DMS153 treated with DMSO at 0.1 percent for 48 hours (cell line): ENCODE results near the gene SORBS1.

Experiments
- DNase-seq: peaks from one replicate; lab custom pipeline; 2025; ENCODE audit not compliant: unreplicated experiment; lab: John Stamatoyannopoulos, UW

The SORBS1 gene

DNA sequence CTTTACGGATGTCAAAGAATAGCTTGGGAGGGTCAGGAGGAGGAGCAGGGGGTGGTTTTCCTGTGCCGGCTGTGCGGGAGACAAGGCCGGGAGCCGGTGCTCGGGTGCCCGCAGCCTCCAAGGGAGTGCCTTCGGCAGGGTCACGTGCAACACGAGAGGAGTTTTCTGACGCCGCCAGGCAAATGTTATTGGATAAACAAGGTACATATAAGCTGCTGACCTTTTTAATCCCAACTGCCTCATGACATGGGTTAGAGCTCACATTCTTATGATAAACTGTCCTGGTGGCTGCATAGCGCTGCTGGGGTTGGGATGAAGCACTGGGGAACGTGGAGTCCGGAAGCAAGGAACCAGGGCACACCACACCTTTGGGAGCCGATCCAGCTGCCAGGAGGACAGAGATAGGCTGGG, 145.5 kb downstream of the SORBS1 start:
- DNase-seq = no peak

DNA sequence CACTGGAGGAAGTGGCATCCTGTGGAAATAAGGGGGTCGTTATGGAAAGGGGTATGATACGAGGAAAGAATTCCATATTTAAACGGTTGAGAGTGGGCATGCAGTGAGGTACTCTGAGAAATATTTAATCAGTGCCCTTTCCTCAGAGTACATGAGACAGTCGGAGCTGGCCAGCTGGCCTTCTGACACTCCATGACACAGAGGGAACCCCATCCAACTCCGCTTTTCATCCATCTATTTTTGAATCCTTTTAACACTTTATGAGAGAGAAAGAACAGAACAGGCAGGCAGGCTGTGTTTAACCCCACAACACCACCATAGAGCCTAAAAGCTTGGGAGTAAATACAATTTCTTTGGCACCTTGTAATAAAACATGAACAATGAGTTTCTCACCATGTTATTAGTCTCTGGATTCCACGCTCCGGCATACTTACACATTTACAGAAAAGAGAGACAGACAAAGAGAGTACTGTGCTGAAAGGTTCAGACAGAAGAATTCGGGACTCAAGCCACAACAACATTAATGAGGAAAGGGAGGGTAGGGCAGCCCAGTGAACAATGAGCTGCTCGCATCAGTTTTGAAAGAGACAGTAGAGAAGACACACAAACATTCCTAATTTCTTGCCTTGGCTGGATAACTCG, 146.2 kb downstream of the SORBS1 start:
- DNase-seq = no peak

DNA sequence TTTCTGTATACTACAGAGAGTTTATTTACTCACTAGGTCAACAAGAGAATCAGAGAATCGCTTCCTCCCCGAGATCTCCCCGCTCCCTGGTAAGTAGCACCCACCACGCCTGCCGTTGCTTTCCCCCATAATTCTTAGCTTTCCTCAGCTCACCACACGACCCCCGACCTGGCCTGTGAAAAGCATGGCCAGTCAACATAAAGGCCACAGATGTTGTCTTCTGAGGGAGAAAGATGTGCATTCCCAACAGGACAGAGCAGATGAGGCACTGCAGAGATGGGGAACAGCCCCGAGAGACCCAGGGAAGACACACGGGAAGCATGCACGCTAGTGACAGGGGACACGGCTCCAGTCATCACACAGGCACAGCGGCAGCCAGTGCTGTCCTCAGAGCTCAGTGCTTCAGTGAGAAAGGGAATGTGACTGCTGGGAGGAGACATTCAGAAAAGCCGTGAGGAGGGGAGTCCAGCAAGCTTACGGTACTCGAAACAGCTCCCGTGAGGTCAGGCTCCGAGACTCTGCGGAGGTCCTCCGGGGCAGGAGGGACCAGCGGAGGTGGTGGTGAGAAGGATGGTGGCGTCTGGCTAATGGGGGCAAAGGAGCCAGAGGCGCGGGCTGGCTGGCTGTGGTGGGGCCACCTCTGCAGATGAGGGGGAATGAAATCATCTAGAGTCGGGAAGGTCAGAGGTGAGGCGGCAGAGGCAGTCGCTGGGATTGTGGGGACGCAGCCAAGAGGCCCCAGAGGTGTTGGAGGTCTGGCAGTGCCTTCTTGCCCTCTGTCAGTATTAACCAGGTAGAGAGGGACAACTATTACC, 146.9 kb downstream of the SORBS1 start:
- no peak for DNase-seq

DNA sequence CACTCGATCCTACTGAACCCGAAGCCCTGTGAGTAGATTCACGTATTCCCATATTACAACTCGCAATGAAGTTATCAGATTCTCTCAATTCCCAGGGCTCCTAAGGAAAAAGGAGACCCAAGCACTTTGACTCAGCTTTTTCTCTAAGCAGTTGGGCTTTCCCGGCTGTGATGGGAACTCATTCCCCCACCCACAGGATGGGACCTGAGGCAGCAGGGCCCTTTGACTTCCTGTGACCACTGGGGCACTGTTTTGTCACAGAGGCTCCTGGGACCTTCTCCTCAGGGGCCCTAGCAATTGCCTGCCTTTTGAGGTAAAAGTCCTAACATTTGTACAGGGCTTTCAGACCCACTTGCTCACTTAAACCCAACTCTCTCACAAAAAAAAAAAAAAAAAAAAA, 147.6 kb downstream of the SORBS1 start:
- DNase-seq = no peak

DNA sequence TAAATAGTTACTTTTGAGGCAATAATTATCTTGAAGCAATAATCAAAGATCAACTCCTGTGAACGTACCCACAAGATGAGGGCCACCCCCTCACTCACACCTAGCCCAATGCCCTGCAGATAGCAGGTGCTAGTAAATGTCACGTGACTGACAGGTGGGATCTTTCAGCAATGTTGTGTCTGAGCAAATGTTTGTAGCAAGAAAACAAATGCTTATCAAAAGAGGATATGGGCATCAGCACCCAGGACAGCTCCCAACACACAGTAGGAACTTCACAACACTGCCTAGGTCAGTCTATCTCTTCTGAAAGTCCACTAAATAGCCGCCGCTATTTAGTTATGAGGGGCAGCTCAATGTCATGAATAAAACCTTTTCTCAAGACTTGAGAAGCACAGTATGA, 149.5 kb downstream of the SORBS1 start:
- DNase-seq = no peak

DNA sequence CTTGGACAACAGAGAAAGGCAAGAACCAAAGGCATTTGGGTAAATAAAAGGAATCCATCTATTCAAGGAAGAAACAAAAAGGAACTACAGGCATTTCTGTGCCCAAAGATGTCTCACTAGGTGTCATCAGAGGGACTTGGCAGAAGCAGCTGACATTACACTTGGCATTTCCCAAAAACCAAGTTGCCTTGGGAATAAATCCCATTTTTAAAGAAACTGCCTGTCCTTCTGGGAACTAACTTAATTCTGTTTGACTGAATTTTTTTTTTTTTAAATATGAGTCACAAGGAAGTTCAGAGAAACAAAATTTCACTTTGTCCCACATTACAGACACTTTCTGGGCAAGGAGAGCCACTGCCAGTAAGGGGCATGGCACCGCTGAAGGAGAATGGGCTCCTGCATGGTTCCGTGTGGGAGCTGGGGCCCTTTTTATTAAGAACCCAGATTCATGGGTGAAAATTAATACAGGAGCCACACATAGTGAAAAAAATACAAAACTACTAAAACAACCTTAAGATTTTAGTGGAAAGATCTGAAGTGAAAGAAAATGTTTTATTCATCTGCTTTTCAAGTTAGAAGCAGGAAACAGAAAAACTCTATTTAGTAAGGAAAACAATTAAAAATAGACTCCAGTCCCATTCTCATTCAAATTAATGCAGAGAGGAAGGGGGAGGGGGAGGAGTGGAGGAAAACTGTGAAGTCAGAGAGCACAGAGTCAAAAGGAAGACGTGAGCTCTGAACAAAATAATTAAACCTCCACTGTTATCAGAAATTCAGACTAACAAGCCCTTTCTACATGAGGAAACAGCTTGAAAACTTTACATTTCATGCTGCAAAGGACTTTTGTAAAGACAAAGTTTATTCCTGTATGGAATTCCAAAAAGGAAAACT, 151.9 kb downstream of the SORBS1 start:
- DNase-seq = no peak

DNA sequence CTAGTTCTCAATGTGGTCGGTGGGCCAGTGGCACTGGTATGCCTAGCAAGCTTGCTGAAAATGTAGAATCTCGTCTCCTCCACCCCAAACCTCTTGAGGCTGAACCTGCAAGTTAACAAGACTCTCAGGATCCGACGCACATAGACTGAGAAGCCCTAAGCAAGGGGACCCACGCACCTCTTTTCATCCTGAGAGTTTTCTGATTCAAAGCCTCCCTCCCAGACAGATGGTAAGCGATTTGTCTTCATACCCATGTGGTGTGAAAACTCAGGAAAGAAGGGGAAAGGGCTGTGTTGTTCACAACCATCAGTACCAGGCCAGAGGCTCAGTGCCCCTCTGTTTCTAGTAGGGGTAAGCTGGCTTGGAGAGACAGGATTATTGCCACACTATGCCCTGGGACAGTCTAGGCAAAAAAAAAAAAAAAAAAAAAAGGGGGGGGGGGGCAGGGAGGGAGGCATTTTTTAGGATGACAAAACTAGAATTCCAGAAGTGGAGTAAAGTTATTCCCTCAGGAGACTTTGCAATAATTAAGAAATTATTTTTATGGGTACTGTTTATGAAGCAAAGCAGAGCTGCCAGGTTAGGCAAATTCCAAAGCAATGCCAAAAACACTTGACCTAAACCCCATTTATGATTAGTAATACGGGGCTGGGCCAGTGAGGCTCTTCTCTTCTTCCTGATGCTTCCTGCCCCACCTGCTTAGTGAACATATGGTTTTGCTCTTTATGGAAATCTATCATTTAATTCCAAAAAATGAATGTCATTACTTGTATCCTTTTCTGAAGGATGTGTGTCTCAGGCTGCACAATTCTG, 152.8 kb downstream of the SORBS1 start:
- DNase-seq = no peak

DNA sequence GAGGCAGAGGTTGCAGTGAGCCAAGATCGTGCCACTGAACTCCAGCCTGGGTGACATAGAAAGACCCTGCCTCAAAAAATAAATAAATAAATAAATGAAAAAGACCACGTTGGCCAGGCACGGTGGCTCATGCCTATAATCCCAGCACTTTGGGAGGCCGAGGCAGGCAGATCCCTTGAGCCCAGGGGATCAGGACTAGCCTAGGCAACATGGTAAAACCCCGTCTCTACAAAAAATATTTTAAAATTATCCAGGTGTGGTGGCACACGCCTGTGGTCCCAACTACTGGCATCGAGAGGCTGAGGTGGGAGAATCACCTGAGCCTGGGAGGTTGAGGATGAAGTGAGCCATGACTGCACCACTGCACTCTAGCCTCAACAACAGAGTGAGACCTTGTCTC, 153.6 kb downstream of the SORBS1 start:
- DNase-seq = no peak

DNA sequence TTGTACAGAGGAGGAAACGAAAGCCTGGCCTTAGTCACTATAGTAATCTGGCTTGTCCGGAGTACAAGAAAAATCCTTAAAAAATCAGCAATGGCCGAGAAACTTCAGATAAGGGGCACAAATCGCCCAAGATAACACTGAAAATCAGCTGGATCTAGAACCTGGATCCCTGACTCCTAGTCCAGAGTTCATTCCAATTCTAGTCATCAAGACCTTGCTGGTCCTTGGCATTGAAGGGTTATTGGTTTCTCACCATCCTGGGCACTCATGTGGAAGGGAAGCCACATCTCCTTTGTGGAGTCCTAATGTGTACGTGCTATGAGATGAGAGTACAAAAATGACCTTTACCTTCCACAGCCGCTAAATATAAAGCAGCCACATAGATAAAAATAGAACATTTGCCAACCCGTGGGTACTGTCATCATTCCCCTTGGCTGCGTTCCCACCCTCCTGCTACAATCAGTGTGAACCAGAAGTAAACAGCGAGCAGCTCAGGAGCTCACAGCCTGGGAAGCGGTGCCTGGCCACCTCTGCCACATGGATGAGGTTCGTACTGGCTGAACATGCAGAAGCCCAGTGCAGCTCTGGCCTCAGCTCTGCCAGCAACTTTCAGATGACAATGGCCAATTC, 154.4 kb downstream of the SORBS1 start:
- DNase-seq = peak; percentile 71

DNA sequence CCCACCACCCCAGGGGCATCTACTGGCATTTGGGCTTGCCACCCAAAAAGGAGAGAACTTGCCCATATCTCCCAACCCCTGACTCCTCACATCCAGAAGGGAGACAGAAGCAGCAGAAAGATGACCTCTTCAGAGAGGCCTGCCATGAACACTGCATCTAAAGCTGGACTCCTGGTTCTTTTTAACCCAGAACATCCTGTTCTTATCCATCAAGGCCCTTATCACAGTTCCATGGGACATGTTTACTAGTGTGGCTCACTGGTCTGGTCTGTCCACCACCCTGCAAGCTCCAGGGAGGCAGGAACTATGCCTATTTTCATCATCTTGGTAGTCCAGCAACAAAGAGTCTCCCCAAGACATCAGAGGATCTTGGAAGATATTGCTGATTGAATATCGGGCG, 155.5 kb downstream of the SORBS1 start:
- no peak for DNase-seq

DNA sequence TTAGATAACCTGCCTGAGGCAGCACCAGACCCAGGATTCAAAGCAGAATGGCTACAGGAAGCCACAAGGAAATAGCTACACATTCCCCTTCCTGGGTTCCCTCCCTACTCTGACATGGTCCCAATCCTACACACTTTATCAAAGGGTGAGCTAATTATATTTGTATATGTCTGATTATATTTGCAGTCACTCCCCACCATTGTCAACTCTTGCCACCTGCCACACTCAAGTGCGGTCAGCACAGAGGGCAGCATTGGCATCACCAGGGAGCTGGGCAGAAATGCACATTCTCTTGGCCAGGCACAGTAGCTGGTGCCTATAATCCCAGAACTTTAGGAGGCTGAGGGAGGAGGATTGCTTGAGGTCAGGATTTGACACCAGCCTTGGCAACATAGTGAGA, 156.3 kb downstream of the SORBS1 start:
- DNase-seq = no peak

DNA sequence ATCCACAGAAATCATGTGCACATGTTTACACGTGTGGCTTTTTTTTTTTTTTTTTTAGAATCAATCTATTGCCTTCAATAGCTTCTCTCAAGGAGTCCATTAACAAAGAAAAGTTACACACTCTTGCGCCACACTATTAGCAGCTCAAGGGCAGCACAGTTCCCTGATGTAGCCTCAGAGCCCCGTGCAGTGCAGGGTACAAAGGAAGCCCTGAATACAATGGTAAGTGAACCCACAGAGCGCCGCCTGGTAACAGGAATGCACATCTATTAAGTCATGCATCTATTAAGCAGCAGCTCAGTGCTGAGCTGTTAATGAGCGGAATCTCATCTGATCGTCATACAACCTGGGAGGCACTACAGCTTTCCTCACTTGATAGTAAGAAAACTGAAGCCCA, 156.7 kb downstream of the SORBS1 start:
- no peak for DNase-seq

DNA sequence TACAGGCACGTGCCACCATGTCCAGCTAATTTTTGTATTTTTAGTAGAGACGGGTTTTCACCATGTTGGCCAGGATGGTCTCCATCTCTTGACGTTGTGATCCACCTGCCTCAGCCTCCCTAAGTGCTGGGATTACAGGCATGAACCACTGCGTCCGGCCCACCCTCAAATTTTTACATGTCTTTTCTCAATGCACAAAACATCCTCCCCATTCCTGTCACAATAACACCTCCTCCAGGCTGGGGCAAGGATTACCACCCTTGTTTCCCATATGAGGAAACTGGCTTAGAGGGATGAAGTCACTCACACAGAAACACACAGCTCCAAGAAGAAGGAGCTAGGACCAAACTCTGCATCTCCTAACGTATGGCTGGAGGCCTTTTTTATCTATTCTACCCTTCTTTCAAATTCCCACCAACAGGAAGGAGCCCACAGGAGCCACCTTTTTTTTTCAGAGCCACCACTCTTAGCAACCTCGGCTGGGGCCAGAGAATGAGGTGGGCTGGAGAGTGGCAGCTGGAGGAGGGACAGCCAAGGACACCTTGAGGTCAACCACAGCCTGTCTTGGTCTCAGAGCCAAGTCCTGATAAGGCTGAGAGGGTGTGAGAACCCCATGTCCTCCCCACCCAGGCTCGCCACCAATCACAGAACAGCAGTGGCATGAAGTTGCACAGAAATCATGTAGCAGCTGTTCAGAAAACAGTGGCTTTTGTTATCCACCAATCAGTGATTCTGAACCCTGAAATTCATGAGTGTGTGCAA, 157.3 kb downstream of the SORBS1 start:
- DNase-seq = no peak

DNA sequence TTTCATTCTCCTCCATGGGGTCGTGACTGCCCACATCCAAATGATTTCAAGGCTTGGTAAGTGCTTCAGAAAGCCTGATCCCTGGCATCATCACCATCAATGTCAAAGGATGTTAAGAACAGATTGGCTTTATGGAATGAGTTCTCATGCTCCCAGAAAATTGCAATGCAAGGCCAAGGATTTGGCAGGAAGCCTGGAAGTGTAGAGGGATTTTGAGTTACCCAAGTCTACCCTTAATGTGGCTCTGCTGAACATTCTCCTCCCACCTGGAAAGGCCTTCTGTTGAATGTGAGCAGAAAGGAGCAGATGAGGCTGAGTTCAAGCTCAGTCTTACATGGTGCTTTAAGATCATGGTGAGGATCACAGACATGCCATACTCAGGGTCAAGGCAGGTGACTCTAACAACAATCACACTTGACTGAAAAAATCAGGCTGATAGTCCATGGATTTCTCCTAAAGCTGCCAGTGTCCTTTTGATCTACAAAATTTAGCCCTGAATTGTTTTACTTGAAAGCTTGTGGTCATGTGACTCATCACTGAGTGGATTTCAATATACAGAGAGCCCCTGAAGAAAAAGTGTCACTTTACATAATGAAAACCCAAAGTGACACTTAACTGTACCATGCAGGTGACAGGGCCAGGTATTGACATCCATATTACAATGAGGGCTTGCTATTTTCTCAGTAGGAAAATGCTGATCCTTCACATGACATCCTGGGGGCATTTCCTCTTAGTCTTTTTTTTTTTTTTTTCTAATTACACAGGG, 159.3 kb downstream of the SORBS1 start:
- no peak for DNase-seq

DNA sequence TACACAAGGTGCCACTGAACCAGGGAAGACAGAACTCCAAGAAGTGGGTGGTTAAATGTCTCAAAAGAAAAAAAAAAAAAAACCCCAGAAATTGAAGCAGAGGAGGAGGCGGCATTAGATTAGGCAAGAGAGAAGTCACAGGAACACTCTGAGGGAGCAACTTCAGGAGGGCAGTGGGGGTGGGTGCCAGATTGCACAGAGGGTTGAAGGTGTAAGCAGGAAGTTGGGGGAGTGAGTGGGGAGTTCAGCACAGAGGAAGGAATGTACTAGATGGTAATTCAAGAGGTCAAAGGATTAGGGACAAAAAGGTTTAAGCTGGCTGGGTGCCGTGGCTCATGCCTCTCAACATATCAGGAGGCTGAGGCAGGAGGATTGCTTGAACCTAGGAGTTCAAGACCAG, 160.4 kb downstream of the SORBS1 start:
- no peak for DNase-seq

DNA sequence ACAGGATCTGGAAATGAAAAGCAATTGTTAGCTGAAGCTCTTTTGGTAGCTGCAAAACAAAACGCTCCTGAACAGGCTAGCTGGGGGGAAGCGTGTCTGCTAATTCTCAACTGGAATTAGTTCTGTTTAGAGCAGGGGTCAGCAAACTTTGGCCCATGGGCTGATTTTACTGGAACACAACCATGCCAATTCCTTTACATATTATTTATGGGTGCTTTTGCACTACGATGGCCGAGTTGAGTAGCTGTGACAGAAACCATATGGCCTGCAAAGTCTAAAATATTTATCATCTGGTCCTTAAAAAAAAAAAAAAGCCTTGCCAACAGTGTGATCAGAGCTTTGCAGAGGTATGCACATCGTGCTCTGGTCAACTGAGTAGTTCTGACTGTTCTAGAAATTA, 162.0 kb downstream of the SORBS1 start:
- DNase-seq = no peak

DNA sequence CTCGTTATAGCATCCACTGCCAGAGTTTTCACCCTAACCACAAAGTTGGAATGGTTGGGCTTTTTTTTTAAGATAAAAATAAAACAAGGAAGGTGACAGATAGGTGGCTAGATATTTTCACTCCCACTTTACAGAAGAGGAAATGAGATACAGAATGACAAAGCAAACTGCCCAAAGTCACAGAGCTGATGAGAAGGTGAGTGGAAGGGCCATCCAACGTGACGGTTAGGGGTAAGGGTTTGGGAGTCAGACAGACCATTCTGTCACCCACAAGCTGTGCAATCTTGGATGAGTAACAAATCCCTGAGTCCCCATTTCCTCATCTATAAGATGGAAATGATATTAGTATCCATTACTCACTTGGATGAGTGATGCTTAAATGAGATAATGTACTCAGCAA, 163.4 kb downstream of the SORBS1 start:
- no peak for DNase-seq

DNA sequence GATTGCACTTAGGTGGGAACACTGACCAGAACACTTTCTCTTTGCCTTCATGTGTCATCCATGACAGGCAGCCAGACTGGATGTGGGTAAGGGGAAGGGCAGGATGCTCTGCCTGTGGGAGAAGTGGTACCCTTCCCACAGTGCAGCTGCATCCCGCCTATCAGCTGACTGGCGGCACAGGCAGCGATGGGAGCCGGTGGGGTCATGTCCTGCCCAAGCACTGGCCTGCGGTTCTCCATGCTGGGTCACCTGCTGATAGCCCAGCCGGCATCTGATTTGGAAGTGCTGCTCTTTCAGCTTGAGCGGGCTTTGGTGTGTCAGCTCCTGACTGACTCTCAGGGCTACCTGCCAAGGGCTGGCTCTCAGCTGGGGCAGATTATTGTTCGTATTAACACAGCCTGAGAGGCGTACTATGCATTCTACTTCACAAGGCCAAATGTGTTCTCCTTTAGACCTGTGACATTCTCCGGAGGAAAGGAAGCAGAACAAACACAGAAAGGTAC, 165.2 kb downstream of the SORBS1 start:
- DNase-seq = no peak
